Trophoblast cell (in vitro differentiated cells and primary cell): ENCODE measurements around the gene PRDM16.

Experiments used
- DNase-seq, 2 donors: peaks; one replicate each; pipeline ENCODE4 v3.0.0-alpha.2; 2016
- H2AFZ ChIP-seq: 2 replicates; pipeline ENCODE4 v1.6.1; 2013; ENCODE audit warnings: low read length, moderate library complexity, mild to moderate bottlenecking; ENCODE audit not compliant: insufficient read depth, poor library complexity
- H2AK5ac ChIP-seq: 2 replicates; pipeline ENCODE4 v1.6.1; 2013; ENCODE audit warnings: mild to moderate bottlenecking, low read length
- H2BK120ac ChIP-seq: 2 replicates; pipeline ENCODE4 v1.6.1; 2013; ENCODE audit warnings: low read length, mild to moderate bottlenecking, moderate library complexity; ENCODE audit not compliant: insufficient read depth, poor library complexity
- H2BK12ac ChIP-seq: 2 replicates; pipeline ENCODE4 v1.6.1; 2013; ENCODE audit warnings: mild to moderate bottlenecking, low read length, moderate library complexity
- H2BK5ac ChIP-seq: 2 replicates; pipeline ENCODE4 v1.6.1; 2013; ENCODE audit warnings: low read length, low read depth, moderate library complexity, mild to moderate bottlenecking; ENCODE audit not compliant: poor library complexity
- H3K14ac ChIP-seq: 2 replicates; pipeline ENCODE4 v1.6.1; 2013; ENCODE audit warnings: mild to moderate bottlenecking, low read length
- H3K18ac ChIP-seq: 2 replicates; pipeline ENCODE4 v1.6.1; 2013; ENCODE audit warnings: mild to moderate bottlenecking, low read length
- H3K23ac ChIP-seq: 2 replicates; pipeline ENCODE4 v1.6.1; 2013; ENCODE audit warnings: low read length
- H3K27ac ChIP-seq: 2 replicates; pipeline ENCODE4 v1.5.1; 2013; ENCODE audit warnings: low read depth, mild to moderate bottlenecking, inconsistent platforms, low read length, moderate library complexity
- H3K27me3 ChIP-seq: 2 replicates; pipeline ENCODE4 v1.6.1; 2013; ENCODE audit warnings: inconsistent platforms, mild to moderate bottlenecking, low read length, moderate library complexity; ENCODE audit not compliant: insufficient read depth
- H3K36me3 ChIP-seq, 2 experiments: 1 replicate in 1 of 2; 2 replicates in 1 of 2; pipeline ENCODE4 v1.6.1; 2013; ENCODE audit warnings: low read length in 2 of 2, mild to moderate bottlenecking in 2 of 2, moderate library complexity in 1 of 2; ENCODE audit not compliant: insufficient read depth in 2 of 2, control insufficient read depth in 1 of 2
- H3K4ac ChIP-seq: 2 replicates; pipeline ENCODE4 v1.6.1; 2013; ENCODE audit warnings: low read depth, mild to moderate bottlenecking, low read length, moderate library complexity
- H3K4me1 ChIP-seq, 2 experiments: 1 replicate in 1 of 2; 2 replicates in 1 of 2; pipeline ENCODE4 v1.6.1; 2013; ENCODE audit warnings: low read length in 2 of 2, mild to moderate bottlenecking in 2 of 2, moderate library complexity in 1 of 2; ENCODE audit not compliant: insufficient read depth in 2 of 2, control insufficient read depth in 1 of 2
- H3K4me2 ChIP-seq: 2 replicates; pipeline ENCODE4 v1.6.1; 2013; ENCODE audit warnings: inconsistent platforms, mild to moderate bottlenecking, low read length, moderate library complexity
- H3K4me3 ChIP-seq: 2 replicates; pipeline ENCODE4 v1.5.1; 2013; ENCODE audit warnings: mild to moderate bottlenecking, low read depth, low read length, inconsistent platforms
- H3K79me1 ChIP-seq: one replicate; pipeline ENCODE4 v1.6.1; 2013; ENCODE audit warnings: low read length
- H3K79me2 ChIP-seq: 2 replicates; pipeline ENCODE4 v1.6.1; 2013; ENCODE audit warnings: low read length, mild to moderate bottlenecking; ENCODE audit not compliant: control insufficient read depth, insufficient read depth, poor library complexity
- H3K9ac ChIP-seq: 2 replicates; pipeline ENCODE4 v1.6.1; 2013; ENCODE audit warnings: mild to moderate bottlenecking, low read length
- H3K9me3 ChIP-seq: 2 replicates; pipeline ENCODE4 v1.6.1; 2013; ENCODE audit warnings: low read depth, mild to moderate bottlenecking, control low read depth, inconsistent platforms, low read length; ENCODE audit not compliant: insufficient read depth
- H4K12ac ChIP-seq: 2 replicates; pipeline ENCODE4 v1.6.1; 2013; ENCODE audit warnings: low read depth, mild to moderate bottlenecking, low read length, moderate library complexity
- H4K8ac ChIP-seq: 2 replicates; pipeline ENCODE4 v1.6.1; 2013; ENCODE audit warnings: low read depth, mild to moderate bottlenecking, low read length, moderate library complexity
- H4K91ac ChIP-seq: one replicate; pipeline ENCODE4 v1.6.1; 2013; ENCODE audit warnings: low read depth, mild to moderate bottlenecking, low read length, moderate library complexity
- WGBS: extraction: QIAGEN DNeasy Blood & Tissue Kit; methylation state at CpG from one replicate; pipeline ENCODE4 v1.1.7; 2013; ENCODE audit warnings: missing lambda C conversion rate; ENCODE audit not compliant: insufficient read length, insufficient coverage; ENCODE audit errors: extremely low coverage; 5-methylcytosine and 5-hydroxymethylcytosine counted together

PRDM16 gene

GRCh38 chr1:3054474-3054873 is 14.5 kb upstream of the PRDM16 start:
- H3K27me3 ChIP-seq: no peaks in the 10 kb centered on the region
- peaks cover 16% of the 10 kb centered on the region for H3K9me3 ChIP-seq
- H2BK12ac ChIP-seq: no peak overlapping the region
- no peak overlapping the region for H2AFZ ChIP-seq
- H3K4me2 ChIP-seq: no peak overlapping the region
- no peak overlapping the region for H3K27ac ChIP-seq
- H3K4me3 ChIP-seq: no peak overlapping the region
- no CpG with 5 or more reads among the region's 12 CpGs for WGBS
- H3K36me3 ChIP-seq: no peaks in the 10 kb centered on the region
- H4K91ac ChIP-seq: no peak overlapping the region
- H2BK5ac ChIP-seq: no peak overlapping the region
- no peak overlapping the region for H3K23ac ChIP-seq
- no peak overlapping the region for H2BK120ac ChIP-seq
- H3K4me1 ChIP-seq: no peaks in the 10 kb centered on the region
- H3K9ac ChIP-seq: no peak overlapping the region
- DNase-seq: no peak
- no peak overlapping the region for H3K18ac ChIP-seq
- H3K14ac ChIP-seq: no peak overlapping the region
- no peak overlapping the region for H3K4ac ChIP-seq
- no peak overlapping the region for H4K8ac ChIP-seq
- no peak overlapping the region for H4K12ac ChIP-seq
- no peaks in the 10 kb centered on the region for H3K79me2 ChIP-seq
- H2AK5ac ChIP-seq: no peak overlapping the region
- no peaks in the 10 kb centered on the region for H3K79me1 ChIP-seq

GRCh38 chr1:3055051-3055450 is 14.0 kb upstream of the PRDM16 start:
- Histone ChIP-seq H3K4ac (no peak overlapping the region), H4K12ac (no peak overlapping the region), H4K91ac (no peak overlapping the region), H3K4me3 (no peak overlapping the region), H3K23ac (no peak overlapping the region), H3K14ac (no peak overlapping the region), H2AFZ (no peak overlapping the region), H3K79me1 (no peaks in the 10 kb centered on the region), H3K27ac (no peak overlapping the region), H2BK120ac (no peak overlapping the region), H3K18ac (no peak overlapping the region), H2BK5ac (no peak overlapping the region), H3K4me1 (no peaks in the 10 kb centered on the region), H3K9me3 (peaks cover 16% of the 10 kb centered on the region), H2AK5ac (no peak overlapping the region), H3K36me3 (no peaks in the 10 kb centered on the region), H3K27me3 (no peaks in the 10 kb centered on the region), H2BK12ac (no peak overlapping the region), H3K9ac (no peak overlapping the region), H3K79me2 (no peaks in the 10 kb centered on the region), H3K4me2 (no peak overlapping the region), H4K8ac (no peak overlapping the region)
- WGBS: no CpG with 5 or more reads among the region's 9 CpGs
- no peak for DNase-seq

GRCh38 chr1:3056641-3057040 is 12.4 kb upstream of the PRDM16 start:
- Histone ChIP-seq H2AFZ (no peak overlapping the region), H3K9ac (no peak overlapping the region), H3K27ac (no peak overlapping the region), H4K12ac (no peak overlapping the region), H3K14ac (no peak overlapping the region), H4K8ac (no peak overlapping the region), H3K9me3 (peaks cover 10% of the 10 kb centered on the region), H2BK5ac (no peak overlapping the region), H3K79me2 (no peaks in the 10 kb centered on the region), H2BK120ac (no peak overlapping the region), H3K79me1 (peaks cover 2% of the 10 kb centered on the region), H3K27me3 (no peaks in the 10 kb centered on the region), H4K91ac (no peak overlapping the region), H2BK12ac (no peak overlapping the region), H3K18ac (no peak overlapping the region), H3K4ac (no peak overlapping the region), H2AK5ac (no peak overlapping the region), H3K23ac (no peak overlapping the region), H3K4me1 (peaks cover 5 to 10% of the 10 kb centered on the region in 2 experiments), H3K4me3 (no peak overlapping the region), H3K4me2 (no peak overlapping the region), H3K36me3 (no peaks in the 10 kb centered on the region)
- no peak for DNase-seq
- no CpG with 5 or more reads among the region's 5 CpGs for WGBS

- H2AK5ac ChIP-seq: no peak overlapping the region
- no peaks in the 10 kb centered on the region for H3K36me3 ChIP-seq
- H3K79me1 ChIP-seq: peaks cover 8% of the 10 kb centered on the region
- no peak overlapping the region for H3K4me2 ChIP-seq
- no peak overlapping the region for H3K18ac ChIP-seq
- no peak overlapping the region for H3K4me3 ChIP-seq
- peaks cover 2% of the 10 kb centered on the region for H3K9me3 ChIP-seq
- no peak overlapping the region for H3K4ac ChIP-seq
- H2BK12ac ChIP-seq: no peak overlapping the region
- H4K8ac ChIP-seq: no peak overlapping the region
- no peak overlapping the region for H3K23ac ChIP-seq
- peaks cover 17 to 25% of the 10 kb centered on the region in 2 experiments for H3K4me1 ChIP-seq
- no peak overlapping the region for H4K12ac ChIP-seq
- H3K79me2 ChIP-seq: no peaks in the 10 kb centered on the region
- H3K14ac ChIP-seq: no peak overlapping the region
- H3K9ac ChIP-seq: no peak overlapping the region
- H2BK120ac ChIP-seq: no peak overlapping the region
- H2BK5ac ChIP-seq: no peak overlapping the region
- no peak overlapping the region for H2AFZ ChIP-seq
- H4K91ac ChIP-seq: no peak overlapping the region
- no peak for DNase-seq
- H3K27ac ChIP-seq: no peak overlapping the region
- WGBS: no CpG with 5 or more reads among the region's 10 CpGs
- peaks cover 14% of the 10 kb centered on the region for H3K27me3 ChIP-seq
Observed at GRCh38 chr1:3058263-3059030, 10.6 kb upstream of the PRDM16 start.
